Neural progenitor cell (in vitro differentiated cells): Measurements from ENCODE around the gene SNX25. TPM values are rescaled to one million over a fixed set of nuclear protein-coding genes. Genes with fewer than 3 reads are reported as not detected.

Source experiments
- DNase-seq: peaks from one replicate; pipeline ENCODE4 v3.0.0-alpha.2; 2016; ENCODE audit warnings: low spot score
- H2AFZ ChIP-seq: fragments of 200-600 bp; sonication (generic); replicated peaks from 2 replicates; pipeline ENCODE4 v1.6.1; 2016; ENCODE audit warnings: antibody characterized with exemption
- H3F3A ChIP-seq: fragments of 200-600 bp; sonication (generic); 2 replicates; pipeline ENCODE4 v1.6.1; 2016; ENCODE audit warnings: antibody characterized with exemption, low read depth
- H3K27ac ChIP-seq: fragments of 200-600 bp; sonication (generic); 2 replicates; pipeline ENCODE4 v1.5.1; 2016; ENCODE audit warnings: mild to moderate bottlenecking
- H3K27me3 ChIP-seq: fragments of 200-600 bp; sonication (generic); 2 replicates; pipeline ENCODE4 v1.6.1; 2016; ENCODE audit warnings: mild to moderate bottlenecking, moderate library complexity
- H3K36me3 ChIP-seq: fragments of 200-600 bp; sonication (generic); 2 replicates; pipeline ENCODE4 v1.5.1; 2016
- H3K4me1 ChIP-seq: fragments of 200-600 bp; sonication (generic); 2 replicates; pipeline ENCODE4 v1.6.1; 2016; ENCODE audit warnings: mixed run types
- H3K4me2 ChIP-seq: fragments of 200-600 bp; sonication (generic); 2 replicates; pipeline ENCODE4 v1.6.1; 2016
- H3K4me3 ChIP-seq: fragments of 200-600 bp; sonication (generic); 2 replicates; pipeline ENCODE4 v1.5.1; 2016
- H3K79me2 ChIP-seq: fragments of 200-600 bp; sonication (generic); 2 replicates; pipeline ENCODE4 v1.6.1; 2016; ENCODE audit warnings: low read depth
- H3K9ac ChIP-seq: fragments of 200-600 bp; sonication (generic); 2 replicates; pipeline ENCODE4 v1.6.1; 2016
- H3K9me3 ChIP-seq: fragments of 200-600 bp; sonication (generic); 2 replicates; pipeline ENCODE4 v1.5.1; 2016; ENCODE audit warnings: low read depth
- H4K20me1 ChIP-seq: fragments of 200-600 bp; sonication (generic); 2 replicates; pipeline ENCODE4 v1.6.1; 2016; ENCODE audit warnings: low read depth
- H3K27ac Mint-ChIP-seq: 3 replicates; pipeline ENCODE4 v1.8.0; 2021; ENCODE audit warnings: mixed read lengths
- H3K27me3 Mint-ChIP-seq: 2 replicates; pipeline ENCODE4 v1.8.0; 2022; ENCODE audit warnings: low read depth, mild to moderate bottlenecking, inconsistent platforms, moderate library complexity, mixed read lengths; ENCODE audit not compliant: insufficient read depth
- H3K36me3 Mint-ChIP-seq: 3 replicates; pipeline ENCODE4 v1.8.0; 2021; ENCODE audit warnings: mixed read lengths
- H3K4me1 Mint-ChIP-seq: 3 replicates; pipeline ENCODE4 v1.8.0; 2021; ENCODE audit warnings: mixed read lengths
- H3K4me3 Mint-ChIP-seq: 3 replicates; pipeline ENCODE4 v1.8.0; 2021; ENCODE audit warnings: mild to moderate bottlenecking, moderate library complexity, mixed read lengths
- H3K9me3 Mint-ChIP-seq: 3 replicates; pipeline ENCODE4 v1.8.0; 2020; ENCODE audit warnings: mixed read lengths
- CTCF ChIP-seq: fragments of 200-600 bp; sonication (generic); IDR thresholded peaks from 2 replicates; pipeline ENCODE4 v1.5.1; 2017; ENCODE audit warnings: antibody characterized with exemption, mild to moderate bottlenecking
- EZH2 ChIP-seq: fragments of 200-600 bp; sonication (generic); IDR thresholded peaks from 2 replicates; pipeline ENCODE4 v1.6.1; 2017; ENCODE audit warnings: antibody characterized with exemption, mild to moderate bottlenecking, moderate library complexity
- EZH2phosphoT487 ChIP-seq: fragments of 200-600 bp; sonication (generic); IDR thresholded peaks from 2 replicates; pipeline ENCODE4 v1.6.1; 2017; ENCODE audit warnings: antibody characterized with exemption
- total RNA-seq: library from RNA; depleted of rRNA; stranded (reverse); fragments of >200 nt; gene quantifications from 2 replicates; pipeline ENCODE4 v1.2.3, GENCODE V29; 2015; ENCODE audit warnings: low replicate concordance

Gene SNX25
- total RNA-seq, 1 donor from 2014 or later: 50.8 TPM

- H3K27ac ChIP-seq: no peak overlapping the region
- peaks cover 37% of the 10 kb centered on the region for H3K79me2 ChIP-seq
- no peak overlapping the region for H3K9ac ChIP-seq
- no peaks in the 10 kb centered on the region for H3F3A ChIP-seq
- no peaks in the 10 kb centered on the region for H3K36me3 ChIP-seq
- TF ChIP-seq EZH2phosphoT487 (no peak), CTCF (no peak)
- Mint-ChIP-seq H3K27ac (no peak overlapping the region), H3K27me3 (peaks cover 3% of the 10 kb centered on the region), H3K4me3 (no peak overlapping the region), H3K4me1 (no peaks in the 10 kb centered on the region), H3K9me3 (peaks cover 9% of the 10 kb centered on the region), H3K36me3 (peaks cover 18% of the 10 kb centered on the region)
- no peaks in the 10 kb centered on the region for H3K27me3 ChIP-seq
- no peak overlapping the region for H3K4me3 ChIP-seq
- H3K9me3 ChIP-seq: no peaks in the 10 kb centered on the region
- H4K20me1 ChIP-seq: no peaks in the 10 kb centered on the region
- no peak overlapping the region for H2AFZ ChIP-seq
- no peaks in the 10 kb centered on the region for H3K4me1 ChIP-seq
- no peak overlapping the region for H3K4me2 ChIP-seq
- DNase-seq: no peak
Measured at GRCh38 chr4:185244763-185245162, 35.4 kb downstream of the SNX25 start.

GRCh38 chr4:185246453-185246852 lies 37.1 kb downstream of the SNX25 start:
- peaks cover 3% of the 10 kb centered on the region for H3K4me1 Mint-ChIP-seq
- no peak overlapping the region for H3K4me3 ChIP-seq
- DNase-seq: no peak
- H3K9me3 Mint-ChIP-seq: peaks cover 7% of the 10 kb centered on the region
- H3F3A ChIP-seq: no peaks in the 10 kb centered on the region
- H3K9me3 ChIP-seq: no peaks in the 10 kb centered on the region
- H3K9ac ChIP-seq: no peak overlapping the region
- H4K20me1 ChIP-seq: no peaks in the 10 kb centered on the region
- H3K36me3 ChIP-seq: no peaks in the 10 kb centered on the region
- no peaks in the 10 kb centered on the region for H3K27me3 ChIP-seq
- peaks cover 24% of the 10 kb centered on the region for H3K36me3 Mint-ChIP-seq
- no peak overlapping the region for H3K4me2 ChIP-seq
- TF ChIP-seq CTCF (no peak), EZH2phosphoT487 (no peak), EZH2 (no peak)
- H3K79me2 ChIP-seq: peaks cover 37% of the 10 kb centered on the region
- peaks cover 3% of the 10 kb centered on the region for H3K27me3 Mint-ChIP-seq
- H3K27ac ChIP-seq: no peak overlapping the region
- no peak overlapping the region for H2AFZ ChIP-seq
- no peak overlapping the region for H3K27ac Mint-ChIP-seq
- H3K4me3 Mint-ChIP-seq: no peak overlapping the region
- no peaks in the 10 kb centered on the region for H3K4me1 ChIP-seq

GRCh38 chr4:185247151-185247550 lies 37.8 kb downstream of the SNX25 start:
- peaks cover 3% of the 10 kb centered on the region for H3K27me3 Mint-ChIP-seq
- no peaks in the 10 kb centered on the region for H3K36me3 ChIP-seq
- DNase-seq: no peak
- no peak overlapping the region for H3K4me3 Mint-ChIP-seq
- no peaks in the 10 kb centered on the region for H3K9me3 Mint-ChIP-seq
- no peaks in the 10 kb centered on the region for H3K4me1 ChIP-seq
- H3K4me2 ChIP-seq: no peak overlapping the region
- no peak overlapping the region for H3K27ac Mint-ChIP-seq
- peaks cover 19% of the 10 kb centered on the region for H3K36me3 Mint-ChIP-seq
- no peaks in the 10 kb centered on the region for H3F3A ChIP-seq
- no peak for TF ChIP-seq EZH2
- TF ChIP-seq EZH2phosphoT487: no peak
- no peak for TF ChIP-seq CTCF
- no peaks in the 10 kb centered on the region for H3K27me3 ChIP-seq
- H3K4me1 Mint-ChIP-seq: peaks cover 3% of the 10 kb centered on the region
- no peaks in the 10 kb centered on the region for H4K20me1 ChIP-seq
- H3K4me3 ChIP-seq: no peak overlapping the region
- H3K9ac ChIP-seq: no peak overlapping the region
- no peak overlapping the region for H2AFZ ChIP-seq
- no peaks in the 10 kb centered on the region for H3K9me3 ChIP-seq
- H3K79me2 ChIP-seq: peaks cover 32% of the 10 kb centered on the region
- no peak overlapping the region for H3K27ac ChIP-seq
